ENCODE results near the gene QDPR.
A peak's percentile ranks its signal among the peaks of the same experiment; 100 is the strongest.

QDPR gene

DNA sequence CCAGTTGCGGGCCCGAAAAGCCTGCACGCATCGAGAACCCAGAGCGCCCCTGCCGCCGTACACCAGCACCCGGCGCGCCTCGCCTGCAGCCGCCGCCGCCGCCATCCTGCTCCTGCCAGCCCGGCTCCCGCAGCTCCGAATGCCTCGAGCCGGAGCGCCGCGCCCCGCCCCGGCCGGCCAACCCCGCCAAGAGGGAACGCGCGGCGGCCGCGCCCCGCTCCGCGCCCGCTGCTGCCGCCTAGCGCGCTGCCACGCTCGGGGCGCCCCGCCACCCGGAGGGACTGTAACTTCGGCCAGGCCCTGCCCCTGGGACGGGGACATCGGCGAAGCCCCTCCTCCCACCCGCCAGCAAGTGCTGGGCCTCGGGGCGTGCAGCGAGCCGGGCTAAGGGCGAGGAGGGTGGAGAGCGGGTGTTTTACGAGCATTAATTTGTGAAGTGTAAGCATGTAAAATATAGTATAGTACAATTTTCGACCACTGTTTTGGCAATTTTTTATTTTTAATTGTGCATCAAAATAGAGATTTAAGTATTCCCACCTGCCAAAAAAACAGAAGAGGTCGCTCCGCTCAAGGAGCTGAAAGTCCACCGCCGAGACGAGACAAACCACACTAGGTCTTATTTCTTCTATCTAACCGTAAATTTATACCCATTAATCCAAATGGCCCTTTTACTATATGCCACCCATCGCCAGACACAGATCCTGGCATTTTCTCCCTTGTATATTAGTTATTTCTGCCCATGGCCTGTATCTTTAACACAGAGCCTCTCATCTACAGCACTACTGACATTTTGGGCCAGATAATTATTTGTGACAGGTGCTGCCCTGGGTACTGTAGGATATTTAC is at the start of gene QDPR:
QDPR (minus strand) TSS at position 141 of the 846 bp plus-strand sequence; CDS start at position 105, 36 bp downstream.
- in situ Hi-C loops (cut with HindIII; ENCODE audit: low pct_unique_long_range_greater_than_20kb, low sequenced_read_pairs), result no loop called here
- no peak for TF ChIP-seq JUND (IDR thresholded peaks at IDR 0.05; ENCODE audit: low read depth)
- peak; percentile 59 to 76 for DNase-seq (ENCODE audit: low read depth in 1 of 2, low spot score in 1 of 2)

GRCh38 chr4:17561195-17561909 is 49.5 kb upstream of the QDPR start:
- no peak for DNase-seq (ENCODE audit: low read depth in 1 of 2, low spot score in 1 of 2)
- no peak for TF ChIP-seq JUND (IDR thresholded peaks at IDR 0.05; ENCODE audit: low read depth)
- in situ Hi-C loops (cut with HindIII; ENCODE audit: low pct_unique_long_range_greater_than_20kb, low sequenced_read_pairs), result no loop called here

- in situ Hi-C loops (cut with HindIII; ENCODE audit: low pct_unique_long_range_greater_than_20kb, low sequenced_read_pairs), result no loop called here
These were observed 48.3 kb upstream of the QDPR start for GRCh38 chr4:17560065-17560673.

DNA sequence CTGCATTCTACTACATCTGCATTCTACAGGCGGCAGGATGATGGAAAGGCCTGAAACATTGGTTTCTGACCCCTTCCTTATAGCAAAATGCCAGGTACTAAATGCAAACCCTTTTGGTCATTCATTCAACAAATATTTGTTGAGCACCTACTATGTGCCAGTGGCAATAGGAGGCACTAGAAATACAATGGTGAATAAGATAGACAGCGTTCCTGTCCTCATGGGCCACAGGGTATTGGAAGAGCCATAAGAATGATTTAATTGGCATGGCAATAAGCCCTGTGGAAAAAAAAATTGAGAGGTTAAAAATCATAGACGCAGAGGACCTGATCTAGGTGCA is 47.8 kb upstream of the QDPR start:
- no peak for TF ChIP-seq JUND (IDR thresholded peaks at IDR 0.05; ENCODE audit: low read depth)
- DNase-seq (ENCODE audit: low read depth in 1 of 2, low spot score in 1 of 2), result no peak
- in situ Hi-C loops (cut with HindIII; ENCODE audit: low pct_unique_long_range_greater_than_20kb, low sequenced_read_pairs), result no loop called here

More at GRCh38 chr4:17560065-17560673, 48.3 kb upstream of the QDPR start:
- TF ChIP-seq JUND (IDR thresholded peaks at IDR 0.05; ENCODE audit: low read depth), result no peak
- DNase-seq (ENCODE audit: low read depth in 1 of 2, low spot score in 1 of 2), result no peak

GRCh38 chr4:17558941-17559708 is 47.2 kb upstream of the QDPR start:
- no peak for DNase-seq (ENCODE audit: low read depth in 1 of 2, low spot score in 1 of 2)
- in situ Hi-C loops (cut with HindIII; ENCODE audit: low pct_unique_long_range_greater_than_20kb, low sequenced_read_pairs), result no loop called here
- TF ChIP-seq JUND (IDR thresholded peaks at IDR 0.05; ENCODE audit: low read depth), result no peak

DNA sequence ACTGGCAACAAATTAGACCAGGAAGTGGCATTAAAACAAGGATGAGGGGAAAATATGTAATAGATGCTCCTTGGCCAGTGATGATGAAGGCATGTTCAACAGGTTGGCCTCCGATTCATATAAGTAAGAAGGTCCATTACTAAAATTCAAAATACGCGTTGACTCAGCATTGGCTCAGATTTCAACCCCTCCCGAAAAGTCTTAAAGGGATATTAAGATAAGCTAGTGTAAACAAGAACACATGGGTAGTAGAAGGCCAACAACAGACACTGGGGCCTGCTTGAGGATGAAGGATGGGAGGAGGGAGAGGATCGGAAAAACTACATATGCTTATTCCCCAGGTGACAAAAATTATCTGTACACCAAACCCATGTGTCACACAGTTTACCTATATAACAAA is 46.0 kb upstream of the QDPR start:
- no peak for TF ChIP-seq JUND (IDR thresholded peaks at IDR 0.05; ENCODE audit: low read depth)
- in situ Hi-C loops (cut with HindIII; ENCODE audit: low pct_unique_long_range_greater_than_20kb, low sequenced_read_pairs), result no loop called here
- DNase-seq (ENCODE audit: low read depth in 1 of 2, low spot score in 1 of 2), result no peak

DNA sequence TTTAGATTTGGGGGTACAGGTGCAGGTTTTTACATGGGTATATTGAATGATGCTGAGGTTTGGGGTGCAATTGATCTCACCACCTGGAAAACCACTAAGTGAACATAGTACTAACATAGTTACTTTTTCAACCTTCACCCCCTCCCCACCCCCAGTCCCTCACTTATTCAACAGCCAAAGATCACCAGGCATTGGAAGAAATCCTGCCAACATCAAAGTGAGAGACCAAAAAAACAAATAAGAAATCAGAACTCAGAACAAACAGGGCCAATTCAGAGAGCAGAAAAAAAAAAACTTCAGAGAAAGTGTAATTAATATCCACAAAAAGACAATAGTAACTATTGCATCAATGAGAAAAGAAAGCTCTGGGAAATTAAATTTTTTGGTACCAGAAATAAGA is 44.6 kb upstream of the QDPR start:
- no peak for TF ChIP-seq JUND (IDR thresholded peaks at IDR 0.05; ENCODE audit: low read depth)
- in situ Hi-C loops (cut with HindIII; ENCODE audit: low pct_unique_long_range_greater_than_20kb, low sequenced_read_pairs), result no loop called here

GRCh38 chr4:17554568-17554967 is 42.7 kb upstream of the QDPR start:
- in situ Hi-C loops (cut with HindIII; ENCODE audit: low pct_unique_long_range_greater_than_20kb, low sequenced_read_pairs), result no loop called here
- TF ChIP-seq JUND (IDR thresholded peaks at IDR 0.05; ENCODE audit: low read depth), result no peak
- no peak for DNase-seq (ENCODE audit: low read depth in 1 of 2, low spot score in 1 of 2)

More for the DNA sequence above, 44.6 kb upstream of the QDPR start:
- DNase-seq (ENCODE audit: low read depth in 1 of 2, low spot score in 1 of 2), result no peak

- no peak for TF ChIP-seq JUND (IDR thresholded peaks at IDR 0.05; ENCODE audit: low read depth)
- DNase-seq (ENCODE audit: low read depth in 1 of 2, low spot score in 1 of 2), result no peak
- in situ Hi-C loops (cut with HindIII; ENCODE audit: low pct_unique_long_range_greater_than_20kb, low sequenced_read_pairs), result no loop called here
These were observed 40.5 kb upstream of the QDPR start for GRCh38 chr4:17552427-17552826.

- in situ Hi-C loops (cut with HindIII; ENCODE audit: low pct_unique_long_range_greater_than_20kb, low sequenced_read_pairs), result no loop called here
- no peak for TF ChIP-seq JUND (IDR thresholded peaks at IDR 0.05; ENCODE audit: low read depth)
- DNase-seq (ENCODE audit: low read depth in 1 of 2, low spot score in 1 of 2), result no peak
These were observed 38.7 kb upstream of the QDPR start for GRCh38 chr4:17550549-17550948.

GRCh38 chr4:17546678-17547077 is 34.8 kb upstream of the QDPR start:
- in situ Hi-C loops (cut with HindIII; ENCODE audit: low pct_unique_long_range_greater_than_20kb, low sequenced_read_pairs), result no loop called here
- no peak for TF ChIP-seq JUND (IDR thresholded peaks at IDR 0.05; ENCODE audit: low read depth)
- DNase-seq (ENCODE audit: low read depth in 1 of 2, low spot score in 1 of 2), result no peak

DNA sequence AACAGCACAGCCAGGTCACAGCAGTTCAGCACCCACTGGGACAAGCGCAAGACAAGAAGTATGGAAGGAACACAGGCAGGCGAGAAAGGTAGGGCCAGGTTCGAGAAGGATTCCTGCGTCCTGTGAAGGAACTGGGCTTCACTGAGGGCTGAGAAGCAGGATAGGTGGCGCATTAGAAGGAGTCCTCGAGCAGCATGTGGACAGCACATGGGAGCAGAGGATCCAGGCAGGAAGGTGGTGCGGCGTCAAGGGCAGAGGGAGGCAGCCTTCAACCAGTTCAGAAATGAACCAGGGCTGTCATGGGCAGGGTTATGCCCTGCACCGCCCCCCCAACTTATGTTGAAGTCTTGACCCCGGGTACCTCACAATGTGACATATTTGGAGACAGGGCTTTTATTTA is 34.3 kb upstream of the QDPR start:
- no peak for DNase-seq (ENCODE audit: low read depth in 1 of 2, low spot score in 1 of 2)
- no peak for TF ChIP-seq JUND (IDR thresholded peaks at IDR 0.05; ENCODE audit: low read depth)
- in situ Hi-C loops (cut with HindIII; ENCODE audit: low pct_unique_long_range_greater_than_20kb, low sequenced_read_pairs), result no loop called here

Measured in T47D (cell line).